D341Med (cell line): ENCODE results near the gene MACF1.
A peak's percentile ranks its signal among the peaks of the same experiment; 100 is the strongest.

Experiments
- DNase-seq: peaks from one replicate; pipeline ENCODE4 v3.0.0; 2012; ENCODE audit warnings: low spot score

The MACF1 gene

GRCh38 chr1:39354572-39354971 is 150.1 kb downstream of the MACF1 start:
- DNase-seq, result no peak

DNA sequence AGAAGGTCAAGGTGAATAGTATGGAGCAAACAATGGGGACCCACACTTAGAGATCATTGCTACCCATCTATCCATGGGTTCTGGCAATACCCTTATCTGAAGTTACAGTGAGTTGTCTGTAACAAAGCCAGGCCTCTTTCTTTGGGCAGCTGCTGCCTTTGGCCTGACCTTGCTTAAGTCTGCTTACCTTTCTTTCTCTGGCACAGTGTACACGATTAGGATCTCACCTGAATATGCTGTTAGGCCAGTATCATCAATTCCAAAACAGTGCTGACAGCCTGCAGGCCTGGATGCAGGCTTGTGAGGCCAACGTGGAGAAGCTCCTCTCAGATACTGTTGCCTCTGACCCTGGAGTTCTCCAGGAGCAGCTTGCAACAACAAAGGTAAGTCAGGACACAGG is 154.0 kb downstream of the MACF1 start:
- DNase-seq, result no peak

- DNase-seq, result no peak
Observed at GRCh38 chr1:39359028-39359570, 154.6 kb downstream of the MACF1 start.

DNA sequence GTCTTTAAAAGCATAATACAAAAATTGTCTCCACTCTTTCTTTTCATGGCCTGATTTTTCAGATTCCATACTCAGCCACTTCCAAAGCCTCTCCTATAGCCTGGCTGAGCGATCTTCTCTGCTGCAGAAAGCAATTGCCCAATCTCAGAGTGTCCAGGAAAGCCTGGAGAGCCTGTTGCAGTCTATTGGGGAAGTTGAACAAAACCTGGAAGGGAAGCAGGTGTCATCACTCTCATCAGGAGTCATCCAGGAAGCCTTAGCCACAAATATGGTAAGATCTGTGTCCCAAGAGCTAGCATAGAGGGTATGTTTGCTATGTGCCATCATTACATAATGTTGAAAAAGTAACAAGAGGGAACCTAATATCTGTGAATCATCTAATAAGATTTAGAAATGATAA is 156.2 kb downstream of the MACF1 start:
- no peak for DNase-seq

DNA sequence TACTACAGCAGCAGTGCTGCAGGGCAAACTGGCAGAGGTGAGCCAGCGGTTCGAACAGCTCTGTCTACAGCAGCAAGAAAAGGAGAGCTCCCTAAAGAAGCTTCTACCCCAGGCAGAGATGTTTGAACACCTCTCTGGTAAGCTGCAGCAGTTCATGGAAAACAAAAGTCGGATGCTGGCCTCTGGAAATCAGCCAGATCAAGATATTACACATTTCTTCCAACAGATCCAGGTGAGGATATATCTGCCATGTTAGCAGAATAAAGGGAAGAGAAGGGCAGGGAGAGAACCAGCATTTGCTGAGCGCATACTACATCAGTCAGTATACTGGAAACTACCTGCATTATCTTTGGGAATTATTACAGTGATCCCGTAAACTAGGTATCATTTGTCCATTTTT is 157.0 kb downstream of the MACF1 start:
- no peak for DNase-seq

DNA sequence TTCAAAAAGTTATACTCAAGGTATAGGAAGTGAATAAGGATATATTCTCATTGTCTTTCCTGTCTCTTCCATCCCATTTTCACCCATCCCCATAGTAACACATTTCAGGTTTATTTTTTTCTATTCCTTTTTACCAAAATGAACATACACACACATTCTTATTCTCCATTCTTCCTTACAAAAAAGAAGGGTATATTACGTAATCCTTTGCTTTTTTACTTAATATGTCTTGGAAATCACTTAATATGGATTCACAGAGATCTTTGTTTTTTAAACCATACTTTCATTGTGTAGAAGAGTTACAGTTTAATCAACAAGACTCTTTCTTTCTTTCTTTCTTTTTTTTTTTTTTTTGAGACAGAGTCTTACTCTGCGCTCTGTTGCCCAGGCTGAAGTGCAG is 158.8 kb downstream of the MACF1 start:
- DNase-seq, result no peak

DNA sequence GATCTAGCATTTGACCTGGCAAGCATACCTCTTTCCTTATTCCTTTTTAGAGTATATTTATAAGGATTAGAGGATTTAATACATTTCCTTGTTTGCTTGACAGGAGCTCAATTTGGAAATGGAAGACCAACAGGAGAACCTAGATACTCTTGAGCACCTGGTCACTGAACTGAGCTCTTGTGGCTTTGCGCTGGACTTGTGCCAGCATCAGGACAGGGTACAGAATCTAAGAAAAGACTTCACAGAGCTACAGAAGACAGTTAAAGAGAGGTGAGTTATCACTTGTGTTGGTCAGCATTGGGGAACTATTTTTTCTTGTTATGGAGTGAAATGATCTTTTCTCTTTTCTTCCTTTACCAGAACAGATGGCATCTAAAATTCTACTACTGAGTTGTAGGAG is 163.6 kb downstream of the MACF1 start:
- DNase-seq, result no peak

DNA sequence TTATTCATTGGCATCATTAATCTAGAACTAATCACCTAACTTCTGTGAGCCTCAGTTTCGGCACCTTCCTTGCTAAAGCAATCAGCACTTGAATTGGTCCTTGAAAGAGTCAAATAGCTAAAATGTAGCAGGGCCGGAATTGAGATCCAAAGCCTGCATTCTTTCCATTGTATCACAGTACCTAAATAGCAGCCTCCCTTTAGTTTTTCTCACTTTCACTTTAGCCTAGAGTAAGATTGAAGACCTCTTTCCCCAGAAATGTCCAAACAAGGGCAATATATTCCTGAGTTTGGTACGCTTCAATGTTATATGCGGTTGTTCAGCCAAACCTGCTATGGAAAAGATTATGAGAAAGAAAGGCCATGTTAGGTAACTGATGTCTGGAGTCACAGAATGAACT is 165.1 kb downstream of the MACF1 start:
- DNase-seq, result no peak

DNA sequence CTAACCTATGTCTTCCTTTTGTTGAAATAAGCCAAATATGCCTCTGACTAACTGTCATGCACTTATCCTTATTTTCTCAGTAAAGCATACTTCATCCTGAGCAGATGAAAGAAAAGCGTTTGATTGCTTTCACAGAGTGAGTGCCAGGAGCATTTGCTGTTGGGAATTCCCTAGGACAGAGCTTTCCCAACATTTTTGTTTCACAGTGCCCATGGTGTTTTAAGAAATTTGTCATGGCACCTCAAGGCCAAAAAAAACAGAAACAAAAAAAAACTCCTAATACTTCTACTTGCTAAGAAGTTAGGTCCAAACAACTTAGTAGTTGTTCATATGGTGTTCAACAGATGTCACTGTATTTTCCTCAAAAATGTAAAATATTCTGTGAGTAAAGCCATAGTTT is 166.1 kb downstream of the MACF1 start:
- no peak for DNase-seq

- no peak for DNase-seq
Observed at GRCh38 chr1:39372105-39372504, 167.6 kb downstream of the MACF1 start.

DNA sequence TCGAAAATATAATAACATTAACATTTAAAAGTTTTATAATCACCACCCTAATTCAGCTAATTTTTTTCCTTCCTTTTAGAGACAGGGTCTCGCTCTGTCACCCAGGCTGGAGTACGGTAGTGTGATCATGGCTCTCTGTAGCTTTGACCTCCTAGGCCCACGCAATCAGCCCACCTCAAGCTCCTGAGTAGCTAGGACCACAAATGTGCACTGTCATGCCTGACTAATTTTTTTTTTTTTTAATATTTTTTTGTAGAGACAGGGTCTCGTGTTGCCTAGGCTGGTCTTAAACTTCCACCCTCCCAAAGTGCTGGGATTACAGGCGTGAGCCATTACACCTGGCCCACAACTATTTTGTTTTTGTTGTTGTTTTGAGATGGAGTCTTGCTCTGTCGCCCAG is 172.2 kb downstream of the MACF1 start:
- no peak for DNase-seq

GRCh38 chr1:39378377-39378776 is 173.9 kb downstream of the MACF1 start:
- peak; percentile 42 for DNase-seq

- no peak for DNase-seq
Observed at GRCh38 chr1:39379187-39379586, 174.7 kb downstream of the MACF1 start.

GRCh38 chr1:39380036-39380435 is 175.5 kb downstream of the MACF1 start:
- no peak for DNase-seq

GRCh38 chr1:39381839-39382238 is 177.3 kb downstream of the MACF1 start:
- no peak for DNase-seq

GRCh38 chr1:39384305-39384704 is 179.8 kb downstream of the MACF1 start:
- DNase-seq, result no peak

GRCh38 chr1:39385067-39385988 is 180.8 kb downstream of the MACF1 start:
- DNase-seq, result no peak

DNA sequence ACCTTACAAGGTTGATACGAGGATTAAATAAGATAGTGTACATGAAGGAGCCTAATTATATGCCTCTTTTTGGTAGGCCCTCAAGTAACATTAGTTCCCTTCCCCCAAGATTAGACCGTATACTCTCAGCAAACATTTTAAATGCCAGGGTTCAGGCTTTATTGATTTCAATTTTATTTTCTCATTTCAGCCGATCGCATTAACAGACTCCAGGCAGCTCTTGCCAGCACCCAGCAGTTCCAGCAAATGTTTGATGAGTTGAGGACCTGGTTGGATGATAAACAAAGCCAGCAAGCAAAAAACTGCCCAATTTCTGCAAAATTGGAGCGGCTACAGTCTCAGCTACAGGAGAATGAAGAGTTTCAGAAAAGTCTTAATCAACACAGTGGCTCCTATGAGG is 182.5 kb downstream of the MACF1 start:
- DNase-seq, result no peak

GRCh38 chr1:39387452-39387851 is 183.0 kb downstream of the MACF1 start:
- DNase-seq, result no peak

- DNase-seq, result no peak
Observed at GRCh38 chr1:39391691-39392679, 187.5 kb downstream of the MACF1 start.

DNA sequence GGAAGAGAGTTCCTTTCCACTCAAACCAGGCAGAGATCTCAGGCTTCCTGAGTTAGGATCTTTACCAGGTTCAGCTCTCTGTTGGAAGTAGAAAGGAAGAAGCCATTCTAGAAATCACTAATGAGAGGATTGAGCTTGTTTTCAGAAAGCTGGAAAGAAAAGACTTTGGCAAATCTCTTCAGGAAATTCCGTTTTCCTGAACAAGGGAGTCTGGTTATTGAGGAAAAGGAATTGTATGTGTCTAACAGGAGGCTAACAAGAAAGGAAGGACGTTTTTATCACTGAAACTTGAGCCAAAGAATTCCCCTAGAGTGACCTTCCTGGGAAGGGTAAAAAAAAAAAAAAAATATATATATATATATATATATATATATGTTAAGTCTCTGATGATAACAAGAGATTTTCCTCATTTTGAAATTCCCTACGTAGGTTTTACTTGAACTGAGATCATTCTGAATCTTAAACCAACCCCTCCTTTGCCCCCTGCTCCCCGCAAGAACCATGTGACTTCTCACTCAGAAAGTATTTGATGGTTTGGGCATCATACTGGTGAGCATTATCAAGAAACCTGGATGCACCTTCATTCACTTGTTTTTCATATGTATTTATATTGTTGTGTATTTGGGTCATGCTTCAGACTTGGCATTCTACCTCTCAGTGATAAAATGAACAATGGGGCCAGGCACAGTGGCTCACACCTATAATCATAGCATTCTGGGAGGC is 188.5 kb downstream of the MACF1 start:
- no peak for DNase-seq

- no peak for DNase-seq
Observed at GRCh38 chr1:39393645-39394044, 189.2 kb downstream of the MACF1 start.
